GM18519 (cell line): ENCODE data around the gene CX3CL1.
"Not testable (repeated sequence)": the region's sequence is repeated elsewhere in the genome, so short reads cannot be mapped to it uniquely, and the experiment has no call there.

ENCODE experiments used
- ATAC-seq: cut with Tn5 transposase; IDR thresholded peaks from one replicate; pipeline ENCODE4 v1.9.1; 2021; ENCODE audit warnings: mild to moderate bottlenecking, moderate library complexity; ENCODE audit not compliant: unreplicated experiment, low FRiP score

Gene CX3CL1

GRCh38 chr16:57356547-57356946, 15.7 kb upstream of the CX3CL1 start:
- no peak for ATAC-seq

DNA sequence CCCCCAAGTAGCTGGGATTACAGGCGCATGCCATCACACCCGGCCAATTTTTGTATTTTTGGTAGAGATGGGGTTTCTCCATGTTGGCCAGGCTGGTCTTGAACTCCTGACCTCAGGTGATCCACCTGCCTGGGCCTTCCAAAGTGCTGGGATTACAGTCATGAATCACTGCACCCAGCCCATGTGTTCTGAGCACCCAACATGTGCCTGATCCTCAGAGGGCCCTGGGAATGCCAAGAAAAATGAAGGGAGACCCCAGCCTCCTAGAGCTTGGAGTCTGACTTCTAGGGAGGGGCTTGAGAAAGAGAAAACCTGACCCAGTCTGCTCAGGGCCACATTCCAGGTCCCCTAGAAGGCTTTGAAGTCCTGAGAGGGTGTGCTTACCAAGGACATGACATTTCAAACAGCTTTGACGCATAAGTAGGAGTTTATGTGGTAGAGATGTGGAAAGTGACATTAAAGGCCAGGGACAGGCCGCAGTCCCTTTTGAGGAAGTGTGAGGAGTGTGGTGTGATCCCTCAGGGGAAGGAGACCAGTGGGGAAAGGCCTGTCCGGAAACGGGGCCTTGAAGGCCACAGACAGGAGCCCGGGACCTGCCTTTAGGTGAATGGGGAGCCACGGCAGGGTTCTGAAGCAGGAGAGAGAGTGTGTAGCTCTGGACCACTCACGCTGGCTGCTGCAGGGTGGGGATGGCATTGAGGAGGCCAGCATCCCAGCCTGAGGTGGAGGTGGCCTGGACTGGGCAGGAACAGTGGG, 14.8 kb upstream of the CX3CL1 start:
- ATAC-seq, result no peak

- no peak for ATAC-seq
Observed at GRCh38 chr16:57358086-57358420, 14.2 kb upstream of the CX3CL1 start.

GRCh38 chr16:57358527-57359095, 13.7 kb upstream of the CX3CL1 start, which contains the start of gene CCL22:
Gene CCL22, plus strand, starts transcription at chr16:57358783. Its CDS starts 34 bp downstream, at chr16:57358817.
- no peak for ATAC-seq

- ATAC-seq, result no peak
Observed at GRCh38 chr16:57360321-57360935, 11.9 kb upstream of the CX3CL1 start.

- no peak for ATAC-seq
Observed at GRCh38 chr16:57361404-57361803, 10.9 kb upstream of the CX3CL1 start.

DNA sequence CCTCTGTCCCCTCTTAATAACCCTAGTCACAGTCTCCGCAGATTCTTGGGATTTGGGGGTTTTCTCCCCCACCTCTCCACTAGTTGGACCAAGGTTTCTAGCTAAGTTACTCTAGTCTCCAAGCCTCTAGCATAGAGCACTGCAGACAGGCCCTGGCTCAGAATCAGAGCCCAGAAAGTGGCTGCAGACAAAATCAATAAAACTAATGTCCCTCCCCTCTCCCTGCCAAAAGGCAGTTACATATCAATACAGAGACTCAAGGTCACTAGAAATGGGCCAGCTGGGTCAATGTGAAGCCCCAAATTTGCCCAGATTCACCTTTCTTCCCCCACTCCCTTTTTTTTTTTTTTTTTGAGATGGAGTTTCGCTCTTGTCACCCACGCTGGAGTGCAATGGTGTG, 8.1 kb upstream of the CX3CL1 start:
- no peak for ATAC-seq

DNA sequence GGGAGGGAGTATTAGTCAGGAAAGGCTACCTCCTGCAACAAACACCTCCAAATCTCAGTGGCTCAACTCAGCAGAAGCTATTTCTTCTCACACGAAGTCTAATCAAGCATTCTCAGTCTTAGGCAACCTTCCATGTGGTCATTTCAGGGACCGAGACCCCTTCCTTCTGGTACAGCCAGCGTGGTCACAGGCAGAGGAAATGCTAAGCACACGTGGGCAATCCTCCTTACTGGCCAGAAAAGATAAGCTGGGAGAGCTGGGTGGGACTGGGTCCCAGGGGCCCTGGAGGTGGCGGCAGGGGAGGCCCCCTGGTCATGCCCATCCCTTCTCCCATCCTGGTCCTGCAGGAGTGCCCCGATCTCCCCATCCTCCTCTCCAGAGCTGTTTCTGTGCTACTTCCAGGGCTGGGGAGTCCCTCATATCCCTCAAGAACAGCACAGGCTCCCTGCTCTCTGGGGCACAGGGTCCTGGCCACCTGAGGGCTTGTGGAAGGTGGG, 5.7 kb upstream of the CX3CL1 start:
- ATAC-seq, result no peak

DNA sequence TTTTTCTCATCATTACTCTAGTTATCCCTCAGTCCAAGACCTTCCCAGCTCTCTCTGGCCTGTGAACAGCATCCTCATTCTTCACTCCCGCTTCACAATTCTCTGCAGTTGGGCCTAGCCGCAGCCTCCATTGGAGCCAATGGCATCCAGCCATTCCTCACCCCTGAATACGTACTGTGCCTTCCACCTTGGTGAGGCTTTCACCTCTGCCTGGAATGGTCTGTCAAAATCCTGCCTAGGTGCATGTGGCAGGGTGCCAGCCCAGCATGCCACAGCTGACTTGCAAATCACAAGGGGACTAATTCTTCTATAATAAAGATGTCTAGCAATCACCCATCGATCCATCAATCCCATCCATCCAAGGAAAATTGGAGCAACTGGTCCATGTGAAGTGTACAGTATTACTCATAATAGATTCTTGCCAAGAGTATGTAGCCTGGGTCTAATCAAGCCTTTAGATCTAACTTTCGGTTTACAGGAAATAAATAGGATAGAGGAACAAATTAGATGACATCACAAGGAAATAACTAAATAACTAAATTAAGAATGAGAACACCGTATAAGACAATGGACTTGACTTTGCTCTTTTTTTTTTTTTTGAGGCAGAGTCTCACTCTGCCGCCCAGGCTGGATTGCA, 5.1 kb upstream of the CX3CL1 start:
- no peak for ATAC-seq

DNA sequence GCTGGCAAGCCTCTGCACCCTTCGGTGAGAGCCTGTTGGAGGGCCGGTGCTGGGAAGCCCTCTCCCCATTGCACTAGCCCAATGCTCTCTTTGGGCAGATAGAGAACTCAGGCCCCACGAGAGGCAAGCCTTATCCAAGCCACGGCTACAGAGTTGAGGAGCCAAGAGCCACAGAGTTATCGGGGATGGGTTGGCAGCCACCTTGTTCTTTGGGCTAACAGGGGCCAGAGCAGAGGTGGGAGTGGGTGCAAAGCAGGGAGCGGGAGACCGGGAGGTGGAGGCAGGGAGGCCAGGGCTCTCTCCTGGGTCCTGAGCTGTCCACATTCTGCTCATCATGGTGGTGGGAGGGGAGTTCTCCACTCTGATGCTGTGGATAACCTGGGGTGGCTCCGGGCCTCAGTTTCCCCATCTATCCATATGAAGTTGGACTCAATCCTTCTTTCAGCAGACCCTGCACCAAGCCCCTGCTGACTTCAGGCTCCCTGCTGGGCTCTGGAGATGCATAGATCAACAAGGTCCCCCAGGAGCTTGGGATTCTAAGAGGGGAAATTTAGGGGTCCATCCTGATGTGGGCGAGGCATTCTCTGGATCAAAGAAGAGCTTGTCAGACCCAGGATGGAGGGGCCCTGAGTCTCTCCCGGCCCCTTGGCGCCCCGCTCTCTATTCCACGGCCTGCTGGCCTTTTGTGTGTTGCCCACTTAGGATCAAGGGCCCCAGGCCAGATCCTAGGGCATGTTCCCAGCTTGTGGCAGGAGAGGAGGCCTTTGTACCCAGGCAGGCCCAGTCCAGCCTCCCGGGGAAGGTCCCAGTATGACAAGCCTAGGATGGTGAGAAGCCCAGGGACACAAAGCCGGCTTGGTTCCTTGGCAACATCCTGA, 557 bp upstream of the CX3CL1 start:
- ATAC-seq, result no peak

DNA sequence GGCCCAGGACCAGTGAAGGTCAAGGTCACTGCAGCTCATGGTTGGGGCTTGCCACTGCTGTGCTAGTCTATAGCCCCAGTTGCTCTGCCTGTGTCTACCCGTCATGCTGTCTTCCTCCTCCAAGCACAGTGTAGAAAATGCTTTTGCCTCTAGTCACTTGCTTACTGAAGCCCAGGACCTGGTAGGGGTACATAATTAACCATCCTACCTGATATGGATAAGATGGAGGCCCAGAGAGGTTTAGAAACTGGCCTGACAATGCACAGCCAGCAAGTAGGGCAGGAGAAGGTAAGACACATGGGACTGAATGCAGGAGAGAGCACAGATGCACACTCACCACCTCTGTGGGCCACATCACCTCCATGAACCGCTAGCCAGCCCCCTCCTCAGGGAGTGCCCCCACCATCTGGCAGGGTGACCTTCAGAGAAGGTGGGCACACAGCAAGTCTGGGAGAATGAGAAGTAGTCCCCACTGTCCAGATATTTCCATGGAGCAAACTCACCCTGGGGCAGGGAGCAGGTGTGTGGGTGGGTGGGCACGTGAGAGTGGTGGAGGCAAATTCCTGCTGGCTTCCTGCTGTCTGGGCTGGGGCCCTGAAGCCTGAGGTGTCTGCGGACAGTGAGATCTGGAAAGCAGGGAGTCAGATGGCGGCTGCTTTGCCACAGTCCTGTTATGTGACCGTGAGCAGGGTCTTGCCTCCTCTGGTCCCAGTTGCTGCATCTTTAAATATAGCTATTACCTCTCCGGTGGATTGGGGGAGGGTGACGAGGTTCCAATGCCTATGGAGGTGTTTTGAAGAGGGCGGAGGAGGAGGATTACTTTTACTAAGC, 1.0 kb downstream of the CX3CL1 start:
- no peak for ATAC-seq

DNA sequence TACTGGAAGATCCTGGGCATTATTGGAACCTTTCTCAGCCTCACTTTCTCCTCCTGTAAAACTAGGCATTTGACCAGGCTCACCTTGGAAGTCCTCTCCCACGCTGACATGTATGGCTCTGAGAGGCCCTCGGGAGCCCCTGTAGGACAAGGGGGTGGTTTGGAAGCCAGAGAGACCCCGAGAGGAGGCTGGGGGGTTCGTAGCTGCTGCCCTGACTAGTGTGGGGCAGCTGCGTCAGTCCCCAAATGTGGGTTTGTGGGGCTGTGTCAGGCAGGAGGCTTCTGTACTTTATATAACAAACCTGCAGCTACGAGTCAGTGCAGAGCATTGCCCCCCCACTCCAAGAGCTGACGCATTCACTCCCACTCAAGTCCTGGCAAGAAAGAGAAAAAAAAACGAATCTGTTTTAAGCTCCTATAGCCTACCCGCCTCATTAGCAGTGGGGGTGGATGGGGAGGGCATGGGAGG, 1.8 kb downstream of the CX3CL1 start:
- ATAC-seq, result no peak

GRCh38 chr16:57374925-57375465, 2.7 kb downstream of the CX3CL1 start:
- ATAC-seq, result not testable (repeated sequence)

DNA sequence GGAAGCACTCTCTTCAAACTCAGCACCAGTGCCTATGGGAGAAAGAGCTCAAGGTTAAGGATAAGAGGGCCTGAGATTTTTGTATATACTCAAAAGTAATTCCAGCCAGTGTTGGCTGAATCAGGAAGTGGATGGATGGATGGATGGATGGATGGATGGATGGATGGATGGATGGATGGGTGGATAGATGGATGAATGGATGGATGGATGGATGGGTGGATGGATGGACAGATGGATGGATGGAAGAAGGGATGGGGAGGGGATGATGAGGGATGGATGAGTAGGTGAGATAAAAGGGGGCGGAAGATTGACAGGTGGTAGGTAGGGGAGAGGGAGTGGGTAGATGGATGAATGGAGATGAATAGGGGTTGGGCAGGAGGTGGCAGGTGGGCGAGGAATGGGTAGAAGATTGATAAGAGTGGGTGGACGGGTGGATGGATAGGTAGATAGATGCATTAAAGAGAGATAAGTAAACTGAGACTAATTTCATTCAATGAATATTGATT, 4.1 kb downstream of the CX3CL1 start:
- no peak for ATAC-seq

GRCh38 chr16:57377080-57377841, 5.0 kb downstream of the CX3CL1 start:
- ATAC-seq, result peak; percentile 64

DNA sequence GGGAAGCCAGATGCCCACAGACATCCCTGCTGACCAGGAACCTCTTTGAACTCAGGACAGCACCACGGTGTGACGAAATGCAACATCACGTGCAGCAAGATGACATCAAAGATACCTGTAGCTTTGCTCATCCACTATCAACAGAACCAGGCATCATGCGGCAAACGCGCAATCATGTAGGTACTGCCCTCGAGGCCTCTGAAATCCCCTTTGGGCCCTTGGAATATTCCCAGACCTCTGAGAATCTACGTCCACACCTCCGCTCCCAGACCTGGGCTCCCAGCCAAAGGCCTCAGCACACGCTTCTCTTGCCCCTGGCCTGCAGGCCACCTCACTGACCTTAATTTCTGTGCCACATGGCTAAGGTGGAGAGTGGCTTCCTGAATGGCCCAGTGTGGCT, 7.3 kb downstream of the CX3CL1 start:
- no peak for ATAC-seq

- no peak for ATAC-seq
Observed at GRCh38 chr16:57380671-57381462, 8.6 kb downstream of the CX3CL1 start.
